ENCODE results near the gene ERI2. TPM values are rescaled to one million over a fixed set of nuclear protein-coding genes. Genes with fewer than 3 reads are reported as not detected.

The ERI2 gene
- total and polyA plus RNA-seq, 2 of the 13 experiments (the other 11 are each of a cell fraction or from before 2014, with no cell fraction given): 17.4 to 41.3 TPM

- TF ChIP-seq HMGXB4 (CRISPR knock-in tag; IDR thresholded peaks at IDR 0.05; ENCODE audit: borderline replicate concordance in 1 of 2, low read depth in 1 of 2) (0 out of 4 replicates have a peak, but pooled peaks of 1 of the 2 experiments have one; percentile 17), SIX1 (CRISPR knock-in tag; IDR thresholded peaks at IDR 0.05; ENCODE audit: borderline replicate concordance) (peak; percentile 39; the same call in 1 of the 2 replicates), RERE (CRISPR knock-in tag; IDR thresholded peaks at IDR 0.05; ENCODE audit: low read depth) (no peak), FOXK1 (CRISPR knock-in tag; IDR thresholded peaks at IDR 0.05; ENCODE audit: borderline replicate concordance, low read depth) (peak; percentile 47; the same call in 1 of the 2 replicates), TFDP2 (CRISPR knock-in tag; IDR thresholded peaks at IDR 0.05) (peak; percentile 47; the same call in 1 of the 2 replicates), MAFF (IDR thresholded peaks at IDR 0.05; ENCODE audit: low read depth, low read length) (peak; percentile 86), ZNF460 (CRISPR knock-in tag; IDR thresholded peaks at IDR 0.05; ENCODE audit: borderline replicate concordance) (no peak), ESRRA (CRISPR knock-in tag; IDR thresholded peaks at IDR 0.05; ENCODE audit: low read depth) (0 out of 2 replicates have a peak, but pooled peaks have one; percentile 24), TEAD3 (CRISPR knock-in tag; optimal IDR thresholded peaks at IDR 0.05; ENCODE audit: borderline replicate concordance) (peak; percentile 79), ZNF761 (CRISPR knock-in tag; conservative IDR thresholded peaks at IDR 0.05) (peak; percentile 59; the same call in 1 of the 2 replicates), HIVEP1 (CRISPR knock-in tag; IDR thresholded peaks at IDR 0.05) (no peak), ZNF816 (CRISPR knock-in tag; IDR thresholded peaks at IDR 0.05; ENCODE audit: borderline replicate concordance) (no peak), ZNF652 (CRISPR knock-in tag; IDR thresholded peaks at IDR 0.05; ENCODE audit: borderline replicate concordance, low read depth) (no peak; the same call in 1 of the 2 replicates), RNF219 (CRISPR knock-in tag; IDR thresholded peaks at IDR 0.05) (no peak), MIER3 (CRISPR knock-in tag; IDR thresholded peaks at IDR 0.05; ENCODE audit: borderline replicate concordance) (peak; percentile 46; the same call in 1 of the 2 replicates), ZNF12 (CRISPR knock-in tag; IDR thresholded peaks at IDR 0.05) (0 out of 2 replicates have a peak, but pooled peaks have one; percentile 38), FOSL2 (CRISPR knock-in tag; IDR thresholded peaks at IDR 0.05) (peak; percentile 39; the same call in 1 of the 2 replicates)
Observed at GRCh38 chr16:20849589-20850390, 43.5 kb upstream of the ERI2 start (continued).

All from HepG2 (cell line).